PC-3 (cell line): ENCODE measurements around the gene CHKA. TPM values are rescaled to one million over a fixed set of nuclear protein-coding genes. Genes with fewer than 3 reads are reported as not detected.

ENCODE experiments used
- ATAC-seq: fragments of 200-7000 bp; cut with Tn5 transposase; 2 replicates; pipeline ENCODE4 v1.9.1; 2020; ENCODE audit warnings: mild to moderate bottlenecking, moderate library complexity
- BruUV-seq: library from RNA; stranded (reverse); fragments of 400-500 nt; replicated peaks from 2 replicates; lab custom pipeline; 2021; lab: Mats Ljungman, UMichigan
- CTCF ChIA-PET: fragments of 300-600 bp; sonication (Branson Sonifier 250); formaldehyde crosslinking; loops from one replicate; lab custom pipeline; 2022; ENCODE audit warnings: antibody characterized with exemption; lab: Charles Lee
- POLR2A ChIA-PET: fragments of 300-600 bp; sonication (Branson Sonifier 250); formaldehyde crosslinking; loops from one replicate; lab custom pipeline; 2022; ENCODE audit warnings: antibody characterized with exemption; ENCODE audit not compliant: unreplicated experiment; lab: Charles Lee
- DNase-seq: peaks from one replicate; pipeline ENCODE4 v3.0.0-alpha.2; 2015
- H2AFZ ChIP-seq: fragments of 300-600 bp; sonication (generic); 2 replicates; pipeline ENCODE4 v1.6.0; 2016; ENCODE audit warnings: antibody characterized with exemption, low read length
- H3F3A ChIP-seq: fragments of 300-600 bp; sonication (generic); one replicate; pipeline ENCODE4 v1.6.0; 2017; ENCODE audit warnings: antibody characterized with exemption, low read length, control low read depth, mild to moderate bottlenecking; ENCODE audit not compliant: unreplicated experiment
- H3K27ac ChIP-seq: fragments of 300-600 bp; sonication (generic); 2 replicates; pipeline ENCODE4 v1.5.1; 2016; ENCODE audit warnings: mild to moderate bottlenecking, low read length
- H3K27me3 ChIP-seq: fragments of 300-600 bp; sonication (generic); 2 replicates; pipeline ENCODE4 v1.6.1; 2016; ENCODE audit warnings: low read length, mixed read lengths
- H3K36me3 ChIP-seq: fragments of 300-600 bp; sonication (generic); 2 replicates; pipeline ENCODE4 v1.6.1; 2016; ENCODE audit warnings: low read depth, mixed run types, low read length, mixed read lengths
- H3K4me1 ChIP-seq: fragments of 300-600 bp; sonication (generic); 2 replicates; pipeline ENCODE4 v1.5.1; 2016; ENCODE audit warnings: low read length; ENCODE audit not compliant: insufficient read depth
- H3K4me2 ChIP-seq: fragments of 300-600 bp; sonication (generic); 2 replicates; pipeline ENCODE4 v1.6.0; 2016; ENCODE audit warnings: low read length
- H3K4me3 ChIP-seq: fragments of 300-600 bp; sonication (generic); 2 replicates; pipeline ENCODE4 v1.5.1; 2016; ENCODE audit warnings: mild to moderate bottlenecking, low read length, mixed read lengths
- H3K79me2 ChIP-seq: fragments of 300-600 bp; sonication (generic); 2 replicates; pipeline ENCODE4 v1.6.1; 2017; ENCODE audit warnings: low read length, mixed read lengths
- H3K9ac ChIP-seq: fragments of 300-600 bp; sonication (generic); 2 replicates; pipeline ENCODE4 v1.6.0; 2016; ENCODE audit warnings: mild to moderate bottlenecking, low read length
- H3K9me2 ChIP-seq: fragments of 300-600 bp; sonication (generic); replicated peaks from 2 replicates; pipeline ENCODE4 v1.6.1; 2016; ENCODE audit warnings: mixed run types, low read length, mixed read lengths
- H3K9me3 ChIP-seq: fragments of 300-600 bp; sonication (generic); 2 replicates; pipeline ENCODE4 v1.6.1; 2016; ENCODE audit warnings: low read length, mixed read lengths
- H4K20me1 ChIP-seq: fragments of 300-600 bp; sonication (generic); 2 replicates; pipeline ENCODE4 v1.6.1; 2016; ENCODE audit warnings: low read length, mixed read lengths
- CTCF ChIP-seq: fragments of 300-600 bp; sonication (generic); conservative IDR thresholded peaks from 2 replicates; pipeline ENCODE4 v1.5.1; 2017; ENCODE audit warnings: antibody characterized with exemption, low read depth, mild to moderate bottlenecking, low read length
- EZH2 ChIP-seq: fragments of 300-600 bp; sonication (generic); IDR thresholded peaks from one replicate; pipeline ENCODE4 v1.6.1; 2017; ENCODE audit warnings: antibody characterized with exemption, mild to moderate bottlenecking, low read length; ENCODE audit not compliant: unreplicated experiment
- EZH2phosphoT487 ChIP-seq: fragments of 300-600 bp; sonication (generic); IDR thresholded peaks from 2 replicates; pipeline ENCODE4 v1.6.1; 2018; ENCODE audit warnings: mild to moderate bottlenecking, antibody characterized with exemption, low read length, borderline replicate concordance
- intact Hi-C: fragments of 100-400 bp; cut with micrococcal nuclease; formaldehyde crosslinking; loops from 2 replicates; pipeline ENCODE4 v1.9.0; 2023
- total RNA-seq: library from RNA; depleted of rRNA; stranded (reverse); fragments of >200 nt; gene quantifications from 2 replicates; pipeline ENCODE4 v1.2.3, GENCODE V29; 2014

The CHKA gene
- total RNA-seq, 1 experiment from 2014 or later = 57.5 TPM

GRCh38 chr11:68049509-68050370 is 71.4 kb downstream of the CHKA start:
- Histone ChIP-seq H3K27me3 (no peaks in the 10 kb centered on the region), H3K9me2 (no peaks in the 10 kb centered on the region), H3K4me2 (no peak overlapping the region), H3K4me3 (no peak overlapping the region), H3F3A (no peaks in the 10 kb centered on the region), H3K9ac (no peak overlapping the region), H3K4me1 (no peaks in the 10 kb centered on the region), H3K36me3 (peaks cover 13% of the 10 kb centered on the region; the same call in 1 of the 2 replicates), H3K79me2 (no peaks in the 10 kb centered on the region), H3K27ac (no peak overlapping the region), H2AFZ (no peak overlapping the region), H3K9me3 (no peaks in the 10 kb centered on the region), H4K20me1 (no peaks in the 10 kb centered on the region)
- ChIA-PET CTCF (no interaction called here), POLR2A (no interaction called here)
- BruUV-seq = no TSS peak
- intact Hi-C loops = no loop called here
- no peak for TF ChIP-seq CTCF
- TF ChIP-seq EZH2 = no peak
- no peak for TF ChIP-seq EZH2phosphoT487
- ATAC-seq (no peak), DNase-seq (no peak)

- no peak overlapping the region for H3K27ac ChIP-seq
- no peaks in the 10 kb centered on the region for H3K9me2 ChIP-seq
- no peak overlapping the region for H3K4me3 ChIP-seq
- no peaks in the 10 kb centered on the region for H3F3A ChIP-seq
- no peaks in the 10 kb centered on the region for H4K20me1 ChIP-seq
- no peak overlapping the region for H3K9ac ChIP-seq
- peaks cover 17% of the 10 kb centered on the region; the same call in 1 of the 2 replicates for H3K36me3 ChIP-seq
- TF ChIP-seq EZH2phosphoT487 = no peak
- no peak for TF ChIP-seq CTCF
- H3K4me1 ChIP-seq = no peaks in the 10 kb centered on the region
- no peak overlapping the region for H2AFZ ChIP-seq
- BruUV-seq = no TSS peak
- CTCF ChIA-PET = no interaction called here
- H3K27me3 ChIP-seq = no peaks in the 10 kb centered on the region
- ATAC-seq (no peak), DNase-seq (no peak)
- POLR2A ChIA-PET = no interaction called here
- H3K4me2 ChIP-seq = no peak overlapping the region
- intact Hi-C loops = no loop called here
- no peaks in the 10 kb centered on the region for H3K9me3 ChIP-seq
- no peaks in the 10 kb centered on the region for H3K79me2 ChIP-seq
Observed at GRCh38 chr11:68048681-68049508, 72.3 kb downstream of the CHKA start.
